ENCODE data around the gene PDIA3.

GRCh38 chr15:43821505-43821904 is 75.3 kb downstream of the PDIA3 start:
- TF ChIP-seq CTCF (IDR thresholded peaks at IDR 0.05) (no peak), POLR2A (IDR thresholded peaks at IDR 0.05) (no peak), EP300 (IDR thresholded peaks at IDR 0.05) (no peak)
